Upper lobe of right lung (tissue), 1 donor: Measurements from ENCODE around the gene DYDC2. TPM values are rescaled to one million over a fixed set of nuclear protein-coding genes. Genes with fewer than 3 reads are reported as not detected.
A peak's percentile ranks its signal among the peaks of the same experiment; 100 is the strongest.
"Not testable (repeated sequence)": the region's sequence is repeated elsewhere in the genome, so short reads cannot be mapped to it uniquely, and the experiment has no call there.

Experiments used
- ATAC-seq: fragments of 200-7000 bp; cut with Tn5 transposase; one replicate; pipeline ENCODE4 v1.9.1; 2020; ENCODE audit warnings: mild to moderate bottlenecking, moderate library complexity
- DNase-seq: peaks from one replicate; pipeline ENCODE4 v3.0.0-alpha.2; 2020
- H3K27ac ChIP-seq: fragments of 200-600 bp; one replicate; pipeline ENCODE4 v1.8.0; 2022
- H3K27me3 ChIP-seq: fragments of 200-600 bp; one replicate; pipeline ENCODE4 v1.8.0; 2022; ENCODE audit warnings: mild to moderate bottlenecking
- H3K36me3 ChIP-seq: fragments of 200-600 bp; one replicate; pipeline ENCODE4 v1.8.0; 2022
- H3K4me1 ChIP-seq: fragments of 200-600 bp; one replicate; pipeline ENCODE4 v1.8.0; 2022
- H3K4me3 ChIP-seq: fragments of 200-600 bp; one replicate; pipeline ENCODE4 v1.8.0; 2022; ENCODE audit warnings: mild to moderate bottlenecking
- H3K9me3 ChIP-seq: fragments of 200-600 bp; one replicate; pipeline ENCODE4 v1.8.0; 2022
- CTCF ChIP-seq: fragments of 200-600 bp; IDR thresholded peaks from one replicate; pipeline ENCODE4 v1.8.0; 2022; ENCODE audit warnings: antibody characterized with exemption
- intact Hi-C: fragments of 100-400 bp; cut with DNase I; formaldehyde crosslinking; loops from one replicate; pipeline ENCODE4 v1.11.0; 2022
- total RNA-seq: library from RNA; stranded (reverse); fragmentation: NEBNext Ultra II Directional; extraction: Animal tissue kit (Norgen Biotek cat#: 25700); gene quantifications from one replicate; pipeline ENCODE4 v1.2.1, GENCODE V29; 2021
- donor health status: DM: no; HTN: yes; CAD: no; lungs with severe emphysema.

Gene DYDC2
- total RNA-seq, 1 donor from 2014 or later: not detected

- H3K27ac ChIP-seq: no peak overlapping the region
- peaks cover 1% of the 10 kb centered on the region for H3K4me1 ChIP-seq
- no peak for TF ChIP-seq CTCF
- DNase-seq: no peak
- H3K36me3 ChIP-seq: no peaks in the 10 kb centered on the region
- no peak overlapping the region for H3K4me3 ChIP-seq
- peaks cover 15% of the 10 kb centered on the region for H3K27me3 ChIP-seq
- intact Hi-C loops: no loop called here
- no peak for ATAC-seq
- no peaks in the 10 kb centered on the region for H3K9me3 ChIP-seq
Observed at GRCh38 chr10:80351220-80351619, 5.4 kb upstream of the DYDC2 start.

GRCh38 chr10:80356989-80357850 is 639 bp downstream of the DYDC2 start:
- peaks cover 32% of the 10 kb centered on the region for H3K27me3 ChIP-seq
- peak; percentile 48 for ATAC-seq
- H3K4me1 ChIP-seq: peaks cover 8% of the 10 kb centered on the region
- intact Hi-C loops: no loop called here
- peak overlapping the region; percentile 40 for H3K4me3 ChIP-seq
- no peak overlapping the region for H3K27ac ChIP-seq
- DNase-seq: no peak
- H3K36me3 ChIP-seq: no peaks in the 10 kb centered on the region
- no peak for TF ChIP-seq CTCF
- no peaks in the 10 kb centered on the region for H3K9me3 ChIP-seq

GRCh38 chr10:80357851-80358125 is 1.2 kb downstream of the DYDC2 start:
- Histone ChIP-seq H3K4me1 (peaks cover 8% of the 10 kb centered on the region), H3K9me3 (no peaks in the 10 kb centered on the region), H3K36me3 (no peaks in the 10 kb centered on the region), H3K4me3 (no peak overlapping the region), H3K27me3 (peaks cover 32% of the 10 kb centered on the region), H3K27ac (no peak overlapping the region)
- intact Hi-C loops: no loop called here
- TF ChIP-seq CTCF: no peak
- ATAC-seq (no peak), DNase-seq (no peak)

GRCh38 chr10:80358925-80359324 is 2.3 kb downstream of the DYDC2 start:
- H3K9me3 ChIP-seq, DNase-seq, H3K4me3 ChIP-seq, intact Hi-C loops, ATAC-seq, H3K4me1 ChIP-seq, H3K27ac ChIP-seq, H3K36me3 ChIP-seq: not testable (repeated sequence)
- H3K27me3 ChIP-seq: peaks cover 30% of the 10 kb centered on the region

GRCh38 chr10:80359644-80360043 is 3.1 kb downstream of the DYDC2 start:
- Histone ChIP-seq H3K27ac (no peak overlapping the region), H3K27me3 (peaks cover 28% of the 10 kb centered on the region), H3K4me3 (no peak overlapping the region), H3K9me3 (no peaks in the 10 kb centered on the region), H3K36me3 (no peaks in the 10 kb centered on the region), H3K4me1 (peaks cover 8% of the 10 kb centered on the region)
- no peak for TF ChIP-seq CTCF
- intact Hi-C loops: no loop called here
- DNase-seq (no peak), ATAC-seq (no peak)

GRCh38 chr10:80365510-80365909 is 8.9 kb downstream of the DYDC2 start:
- intact Hi-C loops: no loop called here
- no peak for ATAC-seq

More at GRCh38 chr10:80365510-80365909, 8.9 kb downstream of the DYDC2 start:
- no peaks in the 10 kb centered on the region for H3K4me1 ChIP-seq
- no peak for TF ChIP-seq CTCF
- H3K4me3 ChIP-seq: no peak overlapping the region
- H3K36me3 ChIP-seq: no peaks in the 10 kb centered on the region
- no peak for DNase-seq
- H3K27me3 ChIP-seq: no peaks in the 10 kb centered on the region
- no peak overlapping the region for H3K27ac ChIP-seq
- H3K9me3 ChIP-seq: peaks cover 10% of the 10 kb centered on the region
